Stimulated activated CD8-positive, alpha-beta memory T cell treated with anti-CD3 and anti-CD28 coated beads, Interleukin-12 subunit alpha, Interleukin-12 subunit beta, amount 100 ng/mL, for 4 hours (primary cell): ENCODE results near the gene UGT1A4.

Experiments used
- DNase-seq: peaks from one replicate; pipeline ENCODE4 v3.0.0-alpha.2; 2020; ENCODE audit warnings: low read depth

The UGT1A4 gene

GRCh38 chr2:233718552-233718951 lies at the start of gene UGT1A4:
Gene UGT1A4, plus strand, starts transcription at chr2:233718736. Its CDS starts 85 bp downstream, at chr2:233718821.
- DNase-seq, result no peak

GRCh38 chr2:233671290-233672161 lies 47.0 kb upstream of the UGT1A4 start, which contains the start of gene UGT1A9:
Gene UGT1A9, plus strand, starts transcription at chr2:233671898. Its CDS starts 37 bp downstream, at chr2:233671935.
- DNase-seq, result no peak

- DNase-seq, result no peak
Observed at GRCh38 chr2:233672886-233673285, 45.6 kb upstream of the UGT1A4 start.

GRCh38 chr2:233673896-233674295 lies 44.6 kb upstream of the UGT1A4 start:
- DNase-seq, result no peak

GRCh38 chr2:233674314-233674713 lies 44.2 kb upstream of the UGT1A4 start:
- DNase-seq, result no peak

- no peak for DNase-seq
Observed at GRCh38 chr2:233674995-233675394, 43.5 kb upstream of the UGT1A4 start.

- DNase-seq, result no peak
Observed at GRCh38 chr2:233676046-233676445, 42.5 kb upstream of the UGT1A4 start.

- DNase-seq, result no peak
Observed at GRCh38 chr2:233679196-233679595, 39.3 kb upstream of the UGT1A4 start.

- no peak for DNase-seq
Observed at GRCh38 chr2:233680361-233681045, 38.0 kb upstream of the UGT1A4 start.

GRCh38 chr2:233681521-233682099 lies 36.9 kb upstream of the UGT1A4 start, which contains the start of gene UGT1A7:
Gene UGT1A7, plus strand, starts transcription at chr2:233681901. Its CDS starts 37 bp downstream, at chr2:233681938.
- no peak for DNase-seq

- DNase-seq, result no peak
Observed at GRCh38 chr2:233684640-233685039, 33.9 kb upstream of the UGT1A4 start.

- no peak for DNase-seq
Observed at GRCh38 chr2:233686928-233687327, 31.6 kb upstream of the UGT1A4 start.

- DNase-seq, result no peak
Observed at GRCh38 chr2:233688341-233688740, 30.2 kb upstream of the UGT1A4 start.

GRCh38 chr2:233689031-233689430 lies 29.5 kb upstream of the UGT1A4 start:
- no peak for DNase-seq

GRCh38 chr2:233689501-233689900 lies 29.0 kb upstream of the UGT1A4 start:
- no peak for DNase-seq

GRCh38 chr2:233690444-233690843 lies 28.1 kb upstream of the UGT1A4 start:
- DNase-seq, result no peak

GRCh38 chr2:233691443-233692433 lies 26.8 kb upstream of the UGT1A4 start:
- no peak for DNase-seq

- DNase-seq, result no peak
Observed at GRCh38 chr2:233692648-233693047, 25.9 kb upstream of the UGT1A4 start, which contains the start of gene UGT1A6. Gene UGT1A6, plus strand, starts transcription at chr2:233692890. Its CDS starts 115 bp downstream, at chr2:233693005.

GRCh38 chr2:233693963-233694362 lies 24.6 kb upstream of the UGT1A4 start:
- no peak for DNase-seq

- DNase-seq, result no peak
Observed at GRCh38 chr2:233698740-233699139, 19.8 kb upstream of the UGT1A4 start.

GRCh38 chr2:233699424-233700027 lies 19.0 kb upstream of the UGT1A4 start:
- no peak for DNase-seq
